Keratinocyte (primary cell): ENCODE measurements around the gene KLK1. TPM values are rescaled to one million over a fixed set of nuclear protein-coding genes. Genes with fewer than 3 reads are reported as not detected.

ENCODE experiments used
- DNase-seq: peaks from one replicate; pipeline ENCODE4 v3.0.0-alpha.2; 2011; ENCODE audit warnings: low read depth, missing footprints, low spot score
- FAIRE-seq: peaks from 2 replicates; lab custom pipeline; 2011; peaks lifted over from hg19 to GRCh38; lab: Jason Lieb, UNC
- H2AFZ ChIP-seq: 2 replicates; pipeline ENCODE4 v1.6.0; 2012; ENCODE audit warnings: low read length, control low read depth, inconsistent platforms; ENCODE audit not compliant: control insufficient read depth
- H3K27ac ChIP-seq: 2 replicates; pipeline ENCODE4 v1.5.1; 2011; ENCODE audit warnings: low read length; ENCODE audit not compliant: control insufficient read depth, insufficient read depth
- H3K27me3 ChIP-seq: 3 replicates; pipeline ENCODE4 v1.6.0; 2011; ENCODE audit warnings: low read length; ENCODE audit not compliant: control insufficient read depth, insufficient read depth; ENCODE audit errors: extremely low read depth
- H3K36me3 ChIP-seq, 2 experiments: 2 replicates in 1 of 2; 3 replicates in 1 of 2; pipeline ENCODE4 v1.5.1; 2011; ENCODE audit warnings: low read length in 2 of 2, mild to moderate bottlenecking in 1 of 2; ENCODE audit not compliant: control insufficient read depth in 2 of 2, insufficient read depth in 2 of 2; ENCODE audit errors: extremely low read depth in 1 of 2
- H3K4me1 ChIP-seq: 3 replicates; pipeline ENCODE4 v1.5.1; 2011; ENCODE audit warnings: low read length; ENCODE audit not compliant: control insufficient read depth, insufficient read depth; ENCODE audit errors: extremely low read depth
- H3K4me2 ChIP-seq: 3 replicates; pipeline ENCODE4 v1.6.0; 2011; ENCODE audit warnings: low read depth, low read length; ENCODE audit not compliant: control insufficient read depth, insufficient read depth; ENCODE audit errors: extremely low read depth
- H3K4me3 ChIP-seq, 3 experiments: fragments of 200-600 bp in 1 of 3; sonication (generic) in 1 of 3; 2 replicates in 2 of 3; 3 replicates in 1 of 3; pipeline ENCODE4 v1.5.1; 2011 to 2016; ENCODE audit warnings: low read length in 3 of 3, mild to moderate bottlenecking in 3 of 3, control low read depth in 2 of 3, inconsistent platforms in 1 of 3, low read depth in 1 of 3, mixed read lengths in 1 of 3, mixed run types in 1 of 3, moderate library complexity in 1 of 3; ENCODE audit not compliant: control insufficient read depth in 2 of 3, insufficient read depth in 2 of 3; ENCODE audit errors: extremely low read depth in 1 of 3
- H3K79me2 ChIP-seq: 2 replicates; pipeline ENCODE4 v1.6.0; 2012; ENCODE audit warnings: low read length; ENCODE audit not compliant: control insufficient read depth, insufficient read depth
- H3K9ac ChIP-seq: 3 replicates; pipeline ENCODE4 v1.6.0; 2011; ENCODE audit warnings: low read length; ENCODE audit not compliant: control insufficient read depth, insufficient read depth; ENCODE audit errors: extremely low read depth
- H3K9me1 ChIP-seq: 3 replicates; pipeline ENCODE4 v1.6.0; 2011; ENCODE audit warnings: low read length; ENCODE audit not compliant: control insufficient read depth, insufficient read depth; ENCODE audit errors: extremely low read depth
- H3K9me3 ChIP-seq: 2 replicates; pipeline ENCODE4 v1.5.1; 2012; ENCODE audit warnings: low read depth, low read length; ENCODE audit not compliant: control insufficient read depth
- H4K20me1 ChIP-seq: 3 replicates; pipeline ENCODE4 v1.6.0; 2011; ENCODE audit warnings: low read length; ENCODE audit not compliant: control insufficient read depth, insufficient read depth; ENCODE audit errors: extremely low read depth
- CTCF ChIP-seq, 3 experiments: IDR thresholded peaks in 1 of 3; conservative IDR thresholded peaks in 1 of 3; optimal IDR thresholded peaks in 1 of 3; 2 replicates in 2 of 3; 3 replicates in 1 of 3; pipeline versions ENCODE3 to v1.5.1; 2011; ENCODE audit warnings: low read length in 3 of 3, mild to moderate bottlenecking in 3 of 3, moderate library complexity in 2 of 3, control low read depth in 1 of 3, inconsistent platforms in 1 of 3; ENCODE audit not compliant: insufficient read depth in 2 of 3; ENCODE audit errors: extremely low read depth in 1 of 3
- EZH2 ChIP-seq: IDR thresholded peaks from one replicate; pipeline ENCODE4 v1.6.1; 2012; ENCODE audit warnings: inconsistent platforms, mild to moderate bottlenecking, low read length, moderate library complexity
- dilution Hi-C: fragments of 300-500 bp; cut with MboI; formaldehyde crosslinking; loops from one replicate; pipeline ENCODE4 v1.7.0; 2020; ENCODE audit warnings: low sequenced_read_pairs; ENCODE audit not compliant: extremely low pct_ligation_motif_present
- polyA plus RNA-seq, 5 experiments: library from polyadenylated mRNA; depleted of rRNA in 3 of 5; stranded (reverse) in 3 of 5; stranded (forward) in 1 of 5; unstranded in 1 of 5; fragments of >200 nt; gene quantifications; 1 replicate in 1 of 5; 2 replicates in 3 of 5; 3 replicates in 1 of 5; pipeline versions ENCODE4 v1.2.1 to v1.2.3, GENCODE V29; 2011 to 2012; ENCODE audit warnings: missing spikeins in 2 of 5, low read depth in 1 of 5, low replicate concordance in 1 of 5

Gene KLK1
- polyA plus RNA-seq, 1 donor (not counting 4 experiments of a cell fraction or from before 2014, with no cell fraction given), result 0.31 TPM

- Histone ChIP-seq H3K9me1 (no peaks in the 10 kb centered on the region), H3K79me2 (no peaks in the 10 kb centered on the region), H3K27me3 (peaks cover 13% of the 10 kb centered on the region), H3K4me1 (no peaks in the 10 kb centered on the region), H3K27ac (no peak overlapping the region), H3K4me2 (no peak overlapping the region), H4K20me1 (no peaks in the 10 kb centered on the region), H3K36me3 (no peaks in the 10 kb centered on the region), H3K9ac (no peak overlapping the region), H3K4me3 (no peak overlapping the region), H2AFZ (no peak overlapping the region), H3K9me3 (no peaks in the 10 kb centered on the region)
- DNase-seq, result no peak
- TF ChIP-seq CTCF (optimal IDR thresholded peaks at IDR 0.05 in 1 of 3, IDR thresholded peaks at IDR 0.05 in 1 of 3, conservative IDR thresholded peaks at IDR 0.05 in 1 of 3; ENCODE audit: extremely low read depth in 1 of 3, insufficient read depth in 2 of 3, low read length in 3 of 3) (no peak), EZH2 (no peak)
- FAIRE-seq, result no peak
- dilution Hi-C loops, result no loop called here
These were observed 28.0 kb upstream of the KLK1 start for GRCh38 chr19:50851620-50852019.

- Histone ChIP-seq H3K36me3 (no peaks in the 10 kb centered on the region), H3K4me3 (no peak overlapping the region), H4K20me1 (no peaks in the 10 kb centered on the region), H3K27ac (no peak overlapping the region), H3K27me3 (peaks cover 13% of the 10 kb centered on the region), H2AFZ (no peak overlapping the region), H3K9ac (no peak overlapping the region), H3K9me3 (no peaks in the 10 kb centered on the region), H3K4me2 (no peak overlapping the region), H3K9me1 (no peaks in the 10 kb centered on the region), H3K4me1 (no peaks in the 10 kb centered on the region), H3K79me2 (no peaks in the 10 kb centered on the region)
- TF ChIP-seq CTCF (optimal IDR thresholded peaks at IDR 0.05 in 1 of 3, IDR thresholded peaks at IDR 0.05 in 1 of 3, conservative IDR thresholded peaks at IDR 0.05 in 1 of 3; ENCODE audit: extremely low read depth in 1 of 3, insufficient read depth in 2 of 3, low read length in 3 of 3), result no peak
- TF ChIP-seq EZH2, result no peak
- FAIRE-seq (no peak), DNase-seq (no peak)
- dilution Hi-C loops, result no loop called here
These were observed 27.2 kb upstream of the KLK1 start for GRCh38 chr19:50850738-50851137.
